COLO668 (cell line): Measurements from ENCODE around the gene CCDC178.

Experiments used
- DNase-seq: peaks from one replicate; lab custom pipeline; 2025; ENCODE audit not compliant: unreplicated experiment; lab: John Stamatoyannopoulos, UW

CCDC178 gene

GRCh38 chr18:33135951-33136660 lies 304.4 kb downstream of the CCDC178 start:
- DNase-seq: no peak

- no peak for DNase-seq
Measured at GRCh38 chr18:33132657-33133056, 307.9 kb downstream of the CCDC178 start.

- no peak for DNase-seq
Measured at GRCh38 chr18:33128581-33128980, 311.9 kb downstream of the CCDC178 start.

GRCh38 chr18:33123862-33124518 lies 316.5 kb downstream of the CCDC178 start:
- peak; percentile 74 for DNase-seq

- peak; percentile 84 for DNase-seq
Measured at GRCh38 chr18:33116376-33116775, 324.1 kb downstream of the CCDC178 start.

GRCh38 chr18:33115917-33116316 lies 324.6 kb downstream of the CCDC178 start:
- DNase-seq: no peak

- DNase-seq: no peak
Measured at GRCh38 chr18:33115476-33115875, 325.0 kb downstream of the CCDC178 start.

GRCh38 chr18:33114749-33115148 lies 325.8 kb downstream of the CCDC178 start:
- DNase-seq: no peak

- no peak for DNase-seq
Measured at GRCh38 chr18:33113416-33113815, 327.1 kb downstream of the CCDC178 start.

- DNase-seq: no peak
Measured at GRCh38 chr18:33107511-33107910, 333.0 kb downstream of the CCDC178 start.

- DNase-seq: no peak
Measured at GRCh38 chr18:33101316-33101715, 339.2 kb downstream of the CCDC178 start.

- DNase-seq: no peak
Measured at GRCh38 chr18:33099626-33100025, 340.9 kb downstream of the CCDC178 start.

GRCh38 chr18:33097126-33097525 lies 343.4 kb downstream of the CCDC178 start:
- no peak for DNase-seq

- no peak for DNase-seq
Measured at GRCh38 chr18:33090461-33090860, 350.1 kb downstream of the CCDC178 start.

- DNase-seq: no peak
Measured at GRCh38 chr18:33076601-33077000, 363.9 kb downstream of the CCDC178 start.

- DNase-seq: no peak
Measured at GRCh38 chr18:33074125-33074524, 366.4 kb downstream of the CCDC178 start.

GRCh38 chr18:33062834-33063364 lies 377.6 kb downstream of the CCDC178 start:
- no peak for DNase-seq

- DNase-seq: no peak
Measured at GRCh38 chr18:33052886-33053285, 387.6 kb downstream of the CCDC178 start.

GRCh38 chr18:33051407-33051806 lies 389.1 kb downstream of the CCDC178 start:
- peak; percentile 91 for DNase-seq

GRCh38 chr18:33040213-33040612 lies 400.3 kb downstream of the CCDC178 start:
- DNase-seq: no peak

GRCh38 chr18:33034945-33035344 lies 405.6 kb downstream of the CCDC178 start:
- DNase-seq: no peak

GRCh38 chr18:33034212-33034611 lies 406.3 kb downstream of the CCDC178 start:
- no peak for DNase-seq
